GM12872 (cell line): ENCODE results near the gene ZNF268.

Experiments used
- CTCF ChIP-seq: IDR thresholded peaks from 3 replicates; pipeline ENCODE4 v1.5.1; 2011; ENCODE audit warnings: low read depth, mild to moderate bottlenecking, low read length, moderate library complexity; ENCODE audit not compliant: insufficient read depth

Gene ZNF268

GRCh38 chr12:133181238-133181959 is at the start of gene ZNF268:
Gene ZNF268 (plus strand): TSS chr12:133181495. CDS start chr12:133181998, 503 bp downstream.
- TF ChIP-seq CTCF = peak; percentile 87

- TF ChIP-seq CTCF = no peak
Observed at GRCh38 chr12:133135747-133136146, 45.5 kb upstream of the ZNF268 start.

- no peak for TF ChIP-seq CTCF
Observed at GRCh38 chr12:133145981-133146380, 35.3 kb upstream of the ZNF268 start.

GRCh38 chr12:133156125-133156690 is 25.1 kb upstream of the ZNF268 start:
- no peak for TF ChIP-seq CTCF

- no peak for TF ChIP-seq CTCF
Observed at GRCh38 chr12:133165776-133166175, 15.5 kb upstream of the ZNF268 start.

DNA sequence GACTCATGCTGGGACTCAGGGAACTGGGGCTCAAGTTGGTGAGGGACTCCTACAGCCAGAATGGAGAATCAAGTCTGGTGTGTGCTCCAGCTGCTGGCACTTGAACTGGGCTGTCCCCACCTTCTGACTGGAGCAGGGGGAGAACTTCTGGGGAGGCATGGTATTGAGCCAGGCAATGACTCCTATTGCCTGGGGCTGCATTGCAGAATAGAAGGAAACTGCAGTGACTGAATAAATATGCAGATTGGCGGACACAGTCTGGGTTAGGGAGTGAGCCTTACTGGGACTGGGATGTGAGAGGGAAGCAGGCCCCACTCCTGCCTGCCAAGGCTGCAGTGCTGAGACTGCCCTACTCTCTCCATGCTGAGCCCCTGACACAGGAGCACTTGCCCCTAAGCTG is 8.8 kb upstream of the ZNF268 start:
- TF ChIP-seq CTCF = no peak

- TF ChIP-seq CTCF = no peak
Observed at GRCh38 chr12:133174901-133175300, 6.4 kb upstream of the ZNF268 start.
